ENCODE measurements around the gene RBSN.
A peak's percentile ranks its signal among the peaks of the same experiment; 100 is the strongest.

The RBSN gene

DNA sequence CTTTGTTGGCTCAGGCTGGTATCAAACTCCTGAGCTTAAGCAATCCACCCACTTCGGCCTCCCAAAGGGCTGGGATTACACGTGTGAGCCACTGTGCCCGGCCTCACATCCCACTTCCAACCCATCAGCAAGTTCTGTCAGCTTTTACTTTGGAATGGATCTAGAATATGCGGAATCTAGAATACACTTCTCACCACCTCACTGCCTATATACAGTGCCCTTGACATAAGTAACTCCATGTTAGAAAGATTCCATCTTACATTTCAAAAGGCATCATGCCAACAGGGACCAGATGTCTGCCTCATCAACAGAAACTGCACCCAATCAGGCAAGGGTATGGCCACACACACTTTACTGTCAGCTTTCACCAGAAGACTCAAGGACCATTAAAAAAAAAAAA is 9.9 kb upstream of the RBSN start:
- no peak overlapping the region for H3K27ac ChIP-seq
- TF ChIP-seq, protein P1, sequence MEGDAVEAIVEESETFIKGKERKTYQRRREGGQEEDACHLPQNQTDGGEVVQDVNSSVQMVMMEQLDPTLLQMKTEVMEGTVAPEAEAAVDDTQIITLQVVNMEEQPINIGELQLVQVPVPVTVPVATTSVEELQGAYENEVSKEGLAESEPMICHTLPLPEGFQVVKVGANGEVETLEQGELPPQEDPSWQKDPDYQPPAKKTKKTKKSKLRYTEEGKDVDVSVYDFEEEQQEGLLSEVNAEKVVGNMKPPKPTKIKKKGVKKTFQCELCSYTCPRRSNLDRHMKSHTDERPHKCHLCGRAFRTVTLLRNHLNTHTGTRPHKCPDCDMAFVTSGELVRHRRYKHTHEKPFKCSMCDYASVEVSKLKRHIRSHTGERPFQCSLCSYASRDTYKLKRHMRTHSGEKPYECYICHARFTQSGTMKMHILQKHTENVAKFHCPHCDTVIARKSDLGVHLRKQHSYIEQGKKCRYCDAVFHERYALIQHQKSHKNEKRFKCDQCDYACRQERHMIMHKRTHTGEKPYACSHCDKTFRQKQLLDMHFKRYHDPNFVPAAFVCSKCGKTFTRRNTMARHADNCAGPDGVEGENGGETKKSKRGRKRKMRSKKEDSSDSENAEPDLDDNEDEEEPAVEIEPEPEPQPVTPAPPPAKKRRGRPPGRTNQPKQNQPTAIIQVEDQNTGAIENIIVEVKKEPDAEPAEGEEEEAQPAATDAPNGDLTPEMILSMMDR (conservative IDR thresholded peaks at IDR 0.05), result no peak
- no peak for TF ChIP-seq ZFX (IDR thresholded peaks at IDR 0.05)

- no peak overlapping the region for H3K27ac ChIP-seq
- no peak for TF ChIP-seq ZFX (IDR thresholded peaks at IDR 0.05)
- TF ChIP-seq, protein P1 (conservative IDR thresholded peaks at IDR 0.05), result peak; percentile 88
Measured at GRCh38 chr3:15108082-15108545, 9.2 kb upstream of the RBSN start.

GRCh38 chr3:15107075-15107947 is 8.4 kb upstream of the RBSN start:
- TF ChIP-seq ZFX (IDR thresholded peaks at IDR 0.05), result no peak
- TF ChIP-seq, protein P1 (conservative IDR thresholded peaks at IDR 0.05), result no peak
- H3K27ac ChIP-seq, result no peak overlapping the region

DNA sequence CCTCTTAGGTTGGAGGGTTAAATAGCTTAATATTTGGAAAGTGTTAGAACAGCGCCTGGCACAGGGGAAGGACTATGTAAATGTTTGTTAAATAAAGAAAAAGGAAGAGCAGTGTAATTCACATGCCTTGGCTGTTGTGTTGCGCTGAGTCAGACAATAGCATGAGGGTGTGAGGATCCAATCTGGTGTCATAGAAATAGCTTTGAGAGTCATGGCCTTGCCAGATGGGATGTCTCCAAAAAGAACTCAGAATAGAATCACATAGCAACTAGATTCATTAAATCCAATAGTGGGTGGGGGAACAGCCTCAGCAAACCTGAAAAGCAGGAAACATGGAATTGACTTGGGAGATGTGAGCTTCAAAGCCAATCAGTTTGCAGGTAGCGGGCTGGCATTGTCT is 3.9 kb upstream of the RBSN start:
- TF ChIP-seq, protein P1 (conservative IDR thresholded peaks at IDR 0.05), result no peak
- no peak for TF ChIP-seq ZFX (IDR thresholded peaks at IDR 0.05)
- peak overlapping the region; percentile 40 for H3K27ac ChIP-seq

- TF ChIP-seq, protein P1 (conservative IDR thresholded peaks at IDR 0.05), result no peak
- TF ChIP-seq ZFX (IDR thresholded peaks at IDR 0.05), result no peak
- peak overlapping the region; percentile 40 for H3K27ac ChIP-seq
Measured at GRCh38 chr3:15102256-15102655, 3.3 kb upstream of the RBSN start.

DNA sequence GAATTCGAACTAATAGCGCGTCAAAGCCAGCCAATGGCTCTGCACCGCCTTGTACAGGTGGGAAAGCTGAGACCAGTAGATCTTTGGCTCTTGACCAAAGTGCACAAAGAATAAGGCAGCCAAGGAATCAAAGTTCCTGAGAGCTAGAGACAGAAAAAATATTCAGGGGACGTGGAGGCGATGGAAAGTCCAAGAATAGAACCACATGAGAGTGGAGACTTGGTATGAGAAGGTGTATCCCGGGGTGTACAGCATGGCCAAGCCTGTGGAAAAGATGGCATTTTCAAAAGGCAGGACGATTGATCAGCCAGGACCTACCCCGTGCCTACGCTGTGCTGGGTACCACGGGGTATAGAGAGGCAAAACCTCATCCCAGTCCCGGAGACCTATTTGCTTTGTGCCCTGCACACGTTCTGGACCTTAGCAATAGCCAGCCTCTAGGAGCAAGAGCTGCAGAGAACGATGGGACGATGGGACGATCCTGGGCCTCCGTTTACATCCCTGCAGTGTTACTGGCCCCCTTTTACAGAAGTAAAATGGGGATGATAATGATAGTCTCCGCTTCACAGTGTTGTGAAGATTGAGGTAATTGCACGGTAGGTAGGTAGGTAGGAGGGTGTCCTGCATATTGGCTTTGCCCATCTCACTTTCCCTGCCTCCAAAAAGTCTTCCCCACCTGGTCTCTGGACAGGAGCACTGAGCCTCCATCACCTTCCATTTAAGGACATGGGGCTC is 583 bp upstream of the RBSN start:
- no peak for TF ChIP-seq ZFX (IDR thresholded peaks at IDR 0.05)
- TF ChIP-seq, protein P1 (conservative IDR thresholded peaks at IDR 0.05), result no peak
- H3K27ac ChIP-seq, result peak overlapping the region; percentile 71

GRCh38 chr3:15097891-15098290 is 1.1 kb downstream of the RBSN start:
- no peak for TF ChIP-seq ZFX (IDR thresholded peaks at IDR 0.05)
- TF ChIP-seq, protein P1 (conservative IDR thresholded peaks at IDR 0.05), result no peak
- peak overlapping the region; percentile 71 for H3K27ac ChIP-seq
